Measurements from ENCODE around the gene IQSEC1. TPM values are rescaled to one million over a fixed set of nuclear protein-coding genes. Genes with fewer than 3 reads are reported as not detected.

IQSEC1 gene
- total RNA-seq, 2 experiments from 2014 or later, result 38.6 to 39.3 TPM

GRCh38 chr3:13113346-13114330 is 40.4 kb upstream of the IQSEC1 start:
- no peak overlapping the region for H3K27ac Mint-ChIP-seq
- CTCF ChIA-PET, result interaction anchor here (2.2 kb wide), 1 partner anchor 22 kb away, joined by 4 read pairs; no protein-coding TSS in a partner anchor
- peaks cover 7% of the 10 kb centered on the region for H3K4me1 Mint-ChIP-seq (ENCODE audit: low read depth)
- H3K27me3 Mint-ChIP-seq (ENCODE audit: low read depth), result no peaks in the 10 kb centered on the region
- intact Hi-C loops (cut with micrococcal nuclease), result no loop called here
- no peaks in the 10 kb centered on the region for H3K36me3 Mint-ChIP-seq (ENCODE audit: low read depth)
- H3K9me3 Mint-ChIP-seq, result no peaks in the 10 kb centered on the region
- no peak overlapping the region for H3K4me3 Mint-ChIP-seq
- no peak for DNase-seq

- Mint-ChIP-seq H3K4me1 (ENCODE audit: low read depth) (peaks cover 7% of the 10 kb centered on the region), H3K9me3 (no peaks in the 10 kb centered on the region), H3K27ac (no peak overlapping the region), H3K36me3 (ENCODE audit: low read depth) (no peaks in the 10 kb centered on the region), H3K27me3 (ENCODE audit: low read depth) (no peaks in the 10 kb centered on the region), H3K4me3 (no peak overlapping the region)
- no peak for DNase-seq
- intact Hi-C loops (cut with micrococcal nuclease), result no loop called here
- CTCF ChIA-PET, result interaction anchor here (2.2 kb wide), 1 partner anchor 21 kb away, joined by 4 read pairs; no protein-coding TSS in a partner anchor
These were observed 39.5 kb upstream of the IQSEC1 start for GRCh38 chr3:13112521-13113345.

- no peak for DNase-seq
- H3K36me3 Mint-ChIP-seq (ENCODE audit: low read depth), result no peaks in the 10 kb centered on the region
- no peaks in the 10 kb centered on the region for H3K27me3 Mint-ChIP-seq (ENCODE audit: low read depth)
- no peaks in the 10 kb centered on the region for H3K9me3 Mint-ChIP-seq
- CTCF ChIA-PET, result interaction anchor here (1.1 to 1.5 kb wide), 2 partner anchors 15 to 20 kb away, joined by 3 to 5 read pairs; no protein-coding TSS in a partner anchor
- intact Hi-C loops (cut with micrococcal nuclease), result no loop called here
- peaks cover 7% of the 10 kb centered on the region for H3K4me1 Mint-ChIP-seq (ENCODE audit: low read depth)
- H3K4me3 Mint-ChIP-seq, result no peak overlapping the region
- H3K27ac Mint-ChIP-seq, result no peak overlapping the region
These were observed 38.8 kb upstream of the IQSEC1 start for GRCh38 chr3:13111873-13112520.

DNA sequence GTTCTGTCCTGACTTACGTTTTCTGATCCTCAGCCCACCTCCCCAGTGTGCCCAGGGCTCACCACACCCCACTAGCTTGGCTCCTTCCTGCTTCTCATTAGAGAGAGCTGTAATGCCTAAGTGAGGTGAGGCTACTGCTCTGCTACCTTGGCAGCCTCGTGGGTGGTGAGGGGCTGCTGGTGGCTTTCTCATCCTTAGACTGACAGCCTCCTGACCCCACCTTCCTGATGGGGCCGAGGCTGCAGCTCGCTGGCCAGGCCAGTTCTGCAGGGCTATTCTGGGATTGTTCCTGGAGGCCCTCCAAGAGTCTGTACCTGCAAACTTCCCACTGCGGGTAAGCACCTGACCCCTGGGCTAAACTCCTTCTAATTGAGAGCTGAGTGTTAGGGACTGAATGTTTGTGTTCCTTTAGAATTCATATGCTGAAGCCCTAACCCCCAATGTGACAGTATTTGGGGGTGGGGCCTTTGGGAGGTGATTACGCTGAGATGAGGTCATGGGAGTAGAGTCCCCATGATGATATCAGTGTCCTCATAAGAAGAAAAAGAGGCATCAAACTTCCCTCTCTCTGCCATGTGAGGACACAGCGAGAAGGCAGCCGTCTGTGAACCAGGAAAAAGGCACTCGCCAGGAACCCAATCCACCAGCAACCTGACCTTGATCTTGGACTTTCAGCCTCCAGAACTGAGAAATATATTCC is 38.1 kb upstream of the IQSEC1 start:
- Mint-ChIP-seq H3K4me3 (no peak overlapping the region), H3K36me3 (ENCODE audit: low read depth) (no peaks in the 10 kb centered on the region), H3K27me3 (ENCODE audit: low read depth) (no peaks in the 10 kb centered on the region), H3K27ac (no peak overlapping the region), H3K9me3 (no peaks in the 10 kb centered on the region), H3K4me1 (ENCODE audit: low read depth) (peaks cover 7% of the 10 kb centered on the region)
- CTCF ChIA-PET, result interaction anchor here (1.1 to 1.5 kb wide), 3 partner anchors 9 to 19 kb away, joined by 3 to 5 read pairs (median 3); no protein-coding TSS in a partner anchor
- DNase-seq, result no peak
- intact Hi-C loops (cut with micrococcal nuclease), result no loop called here

GRCh38 chr3:13110678-13111116 is 37.5 kb upstream of the IQSEC1 start:
- Mint-ChIP-seq H3K27me3 (ENCODE audit: low read depth) (no peaks in the 10 kb centered on the region), H3K4me3 (no peak overlapping the region), H3K27ac (no peak overlapping the region), H3K36me3 (ENCODE audit: low read depth) (no peaks in the 10 kb centered on the region), H3K9me3 (no peaks in the 10 kb centered on the region), H3K4me1 (ENCODE audit: low read depth) (peaks cover 7% of the 10 kb centered on the region)
- peak; percentile 62 for DNase-seq
- intact Hi-C loops (cut with micrococcal nuclease), result no loop called here
- CTCF ChIA-PET, result interaction anchor here (0.7 to 1.5 kb wide), 4 partner anchors 9 to 707 kb away, joined by 3 to 5 read pairs (median 3); no protein-coding TSS in a partner anchor

DNA sequence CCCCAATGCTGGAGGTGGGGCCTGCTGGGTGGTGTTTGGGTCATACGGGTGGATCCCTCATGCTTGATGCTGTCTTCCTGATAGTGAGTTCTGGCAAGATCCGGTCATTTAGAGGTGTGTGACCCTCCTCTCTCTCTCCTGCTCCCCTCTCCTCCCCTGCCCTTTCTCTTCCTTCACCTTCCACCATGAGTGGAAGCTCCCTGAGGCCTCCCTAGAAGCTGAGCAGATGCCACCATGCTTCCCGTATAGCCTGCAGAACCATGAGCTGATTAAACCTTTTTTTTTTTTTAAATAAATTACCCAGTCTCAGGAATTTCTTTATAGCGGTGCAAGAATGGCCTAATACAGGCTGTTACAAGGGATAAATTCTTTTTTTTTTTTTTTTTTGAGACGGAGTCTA is 36.3 kb upstream of the IQSEC1 start:
- H3K27me3 Mint-ChIP-seq (ENCODE audit: low read depth), result no peaks in the 10 kb centered on the region
- CTCF ChIA-PET, result interaction anchor here (0.7 to 1.2 kb wide), 2 partner anchors 17 to 389 kb away, joined by 3 to 4 read pairs; no protein-coding TSS in a partner anchor
- no peaks in the 10 kb centered on the region for H3K9me3 Mint-ChIP-seq
- intact Hi-C loops (cut with micrococcal nuclease), result no loop called here
- DNase-seq, result no peak
- H3K36me3 Mint-ChIP-seq (ENCODE audit: low read depth), result no peaks in the 10 kb centered on the region
- H3K4me1 Mint-ChIP-seq (ENCODE audit: low read depth), result peaks cover 7% of the 10 kb centered on the region
- no peak overlapping the region for H3K27ac Mint-ChIP-seq
- no peak overlapping the region for H3K4me3 Mint-ChIP-seq

- H3K4me3 Mint-ChIP-seq, result no peak overlapping the region
- CTCF ChIA-PET, result interaction anchor here (1.2 kb wide), 1 partner anchor 17 kb away, joined by 4 read pairs; no protein-coding TSS in a partner anchor
- no peak for DNase-seq
- no peaks in the 10 kb centered on the region for H3K9me3 Mint-ChIP-seq
- H3K4me1 Mint-ChIP-seq (ENCODE audit: low read depth), result peaks cover 7% of the 10 kb centered on the region
- H3K27ac Mint-ChIP-seq, result no peak overlapping the region
- no peaks in the 10 kb centered on the region for H3K27me3 Mint-ChIP-seq (ENCODE audit: low read depth)
- intact Hi-C loops (cut with micrococcal nuclease), result no loop called here
- no peaks in the 10 kb centered on the region for H3K36me3 Mint-ChIP-seq (ENCODE audit: low read depth)
These were observed 35.6 kb upstream of the IQSEC1 start for GRCh38 chr3:13108861-13109260.

GRCh38 chr3:13107661-13108060 is 34.4 kb upstream of the IQSEC1 start:
- intact Hi-C loops (cut with micrococcal nuclease), result no loop called here
- CTCF ChIA-PET, result no interaction called here

GRCh38 chr3:13106308-13107001 is 33.2 kb upstream of the IQSEC1 start:
- no peak for DNase-seq
- Mint-ChIP-seq H3K27ac (no peak overlapping the region), H3K36me3 (ENCODE audit: low read depth) (no peaks in the 10 kb centered on the region), H3K9me3 (no peaks in the 10 kb centered on the region), H3K4me1 (ENCODE audit: low read depth) (peaks cover 7% of the 10 kb centered on the region), H3K27me3 (ENCODE audit: low read depth) (no peaks in the 10 kb centered on the region), H3K4me3 (no peak overlapping the region)
- intact Hi-C loops (cut with micrococcal nuclease), result no loop called here
- CTCF ChIA-PET, result interaction anchor here (0.9 kb wide), 1 partner anchor 15 kb away, joined by 7 read pairs; no protein-coding TSS in a partner anchor

More at GRCh38 chr3:13107661-13108060, 34.4 kb upstream of the IQSEC1 start:
- Mint-ChIP-seq H3K4me3 (no peak overlapping the region), H3K4me1 (ENCODE audit: low read depth) (peaks cover 7% of the 10 kb centered on the region), H3K27ac (no peak overlapping the region), H3K36me3 (ENCODE audit: low read depth) (no peaks in the 10 kb centered on the region), H3K9me3 (no peaks in the 10 kb centered on the region), H3K27me3 (ENCODE audit: low read depth) (no peaks in the 10 kb centered on the region)
- DNase-seq, result no peak

- Mint-ChIP-seq H3K4me1 (ENCODE audit: low read depth) (peaks cover 6% of the 10 kb centered on the region), H3K4me3 (no peak overlapping the region), H3K9me3 (no peaks in the 10 kb centered on the region), H3K36me3 (ENCODE audit: low read depth) (no peaks in the 10 kb centered on the region), H3K27ac (no peak overlapping the region), H3K27me3 (ENCODE audit: low read depth) (no peaks in the 10 kb centered on the region)
- no peak for DNase-seq
- CTCF ChIA-PET, result interaction anchor here (0.9 kb wide), 1 partner anchor 14 kb away, joined by 7 read pairs; no protein-coding TSS in a partner anchor
- intact Hi-C loops (cut with micrococcal nuclease), result no loop called here
These were observed 32.6 kb upstream of the IQSEC1 start for GRCh38 chr3:13105896-13106250.

All from activated naive CD4-positive, alpha-beta T cell treated with anti-CD3 and anti-CD28 coated beads for 36 hours (primary cell).